Fibroblast of skin of right biceps (primary cell): Measurements from ENCODE around the gene ARL8A.
"Not testable (repeated sequence)": the region's sequence is repeated elsewhere in the genome, so short reads cannot be mapped to it uniquely, and the experiment has no call there.

Experiments used
- DNase-seq: peaks from one replicate; pipeline ENCODE4 v3.0.0-alpha.2; 2013

Gene ARL8A

GRCh38 chr1:202172015-202172355 lies 27.4 kb upstream of the ARL8A start:
- no peak for DNase-seq

GRCh38 chr1:202171292-202172014 lies 26.9 kb upstream of the ARL8A start:
- no peak for DNase-seq

GRCh38 chr1:202170726-202171125 lies 26.2 kb upstream of the ARL8A start:
- DNase-seq = no peak

- no peak for DNase-seq
Measured at GRCh38 chr1:202168861-202169260, 24.3 kb upstream of the ARL8A start.

- peak; percentile 31 for DNase-seq
Measured at GRCh38 chr1:202167708-202168415, 23.3 kb upstream of the ARL8A start.

GRCh38 chr1:202167054-202167453 lies 22.5 kb upstream of the ARL8A start:
- DNase-seq = not testable (repeated sequence)

GRCh38 chr1:202165942-202166843 lies 21.7 kb upstream of the ARL8A start:
- DNase-seq = no peak

- DNase-seq = no peak
Measured at GRCh38 chr1:202165267-202165941, 20.9 kb upstream of the ARL8A start.

- DNase-seq = no peak
Measured at GRCh38 chr1:202164271-202165037, 19.9 kb upstream of the ARL8A start.

GRCh38 chr1:202163281-202164270 lies 19.0 kb upstream of the ARL8A start:
- DNase-seq = no peak

- DNase-seq = no peak
Measured at GRCh38 chr1:202162418-202163280, 18.1 kb upstream of the ARL8A start.

- no peak for DNase-seq
Measured at GRCh38 chr1:202162047-202162417, 17.5 kb upstream of the ARL8A start.

GRCh38 chr1:202161151-202162046 lies 16.9 kb upstream of the ARL8A start:
- DNase-seq = no peak

- no peak for DNase-seq
Measured at GRCh38 chr1:202160377-202160940, 15.9 kb upstream of the ARL8A start, which contains the start of gene PTPN7. TSS of gene PTPN7 (minus strand) at chr1:202160602. CDS start at chr1:202159402, 1,200 bp downstream.

GRCh38 chr1:202159534-202160371 lies 15.2 kb upstream of the ARL8A start:
- no peak for DNase-seq

GRCh38 chr1:202158810-202159533 lies 14.4 kb upstream of the ARL8A start:
- DNase-seq = no peak

GRCh38 chr1:202157945-202158344 lies 13.4 kb upstream of the ARL8A start:
- no peak for DNase-seq
